Measurements from ENCODE around the gene SH3RF1.

GRCh38 chr4:169048868-169049414, 221.8 kb downstream of the SH3RF1 start:
- TF ChIP-seq CTCF (conservative IDR thresholded peaks at IDR 0.05; ENCODE audit: low read depth in 2 of 2): no peak
- no peak for TF ChIP-seq EZH2 (IDR thresholded peaks at IDR 0.05; ENCODE audit: low read depth, unreplicated experiment)
- no peak for TF ChIP-seq POLR2AphosphoS5 (IDR thresholded peaks at IDR 0.05; ENCODE audit: low read depth)

All from GM23338 (cell line).